DOHH2 (cell line): Measurements from ENCODE around the gene LIMS2.

Experiments used
- H3F3A ChIP-seq: fragments of 200-600 bp; sonication (generic), shearing (Covaris generic); 2 replicates; pipeline ENCODE4 v1.6.0; 2016; ENCODE audit warnings: antibody characterized with exemption, mild to moderate bottlenecking; ENCODE audit not compliant: control insufficient read depth, insufficient read depth
- H3K27ac ChIP-seq: fragments of 200-600 bp; sonication (generic); 2 replicates; pipeline ENCODE4 v1.5.1; 2014; ENCODE audit warnings: low read depth, mild to moderate bottlenecking, low read length, moderate library complexity
- H3K27me3 ChIP-seq: fragments of 200-600 bp; sonication (generic); 2 replicates; pipeline ENCODE4 v1.6.1; 2014; ENCODE audit warnings: mild to moderate bottlenecking, low read length, mixed read lengths; ENCODE audit not compliant: control insufficient read depth
- H3K36me3 ChIP-seq: fragments of 200-600 bp; sonication (generic); 2 replicates; pipeline ENCODE4 v1.6.1; 2014; ENCODE audit warnings: mild to moderate bottlenecking, low read length, moderate library complexity, mixed read lengths; ENCODE audit not compliant: control insufficient read depth
- H3K4me1 ChIP-seq: fragments of 200-600 bp; sonication (generic); 2 replicates; pipeline ENCODE4 v1.6.1; 2014; ENCODE audit warnings: mild to moderate bottlenecking, low read length, mixed read lengths; ENCODE audit not compliant: control insufficient read depth
- H3K4me2 ChIP-seq: fragments of 200-600 bp; sonication (generic); 2 replicates; pipeline ENCODE4 v1.6.0; 2014; ENCODE audit warnings: mild to moderate bottlenecking, low read length, moderate library complexity
- H3K4me3 ChIP-seq: fragments of 200-600 bp; sonication (generic); 2 replicates; pipeline ENCODE4 v1.5.1; 2014; ENCODE audit warnings: mild to moderate bottlenecking, low read length, mixed read lengths
- H3K79me2 ChIP-seq: fragments of 200-600 bp; sonication (generic); 2 replicates; pipeline ENCODE4 v1.6.1; 2014; ENCODE audit warnings: mild to moderate bottlenecking, low read length, mixed read lengths; ENCODE audit not compliant: control insufficient read depth
- H3K9me2 ChIP-seq: fragments of 200-600 bp; sonication (generic); replicated peaks from 2 replicates; pipeline ENCODE4 v1.6.1; 2014; ENCODE audit warnings: mild to moderate bottlenecking, low read length, mixed read lengths; ENCODE audit not compliant: control insufficient read depth
- H3K9me3 ChIP-seq: fragments of 200-600 bp; sonication (generic); 2 replicates; pipeline ENCODE4 v1.6.1; 2014; ENCODE audit warnings: antibody characterized with exemption, low read length, mixed read lengths; ENCODE audit not compliant: control insufficient read depth, insufficient read depth
- H4K20me1 ChIP-seq: fragments of 200-600 bp; sonication (generic); 2 replicates; pipeline ENCODE4 v1.6.0; 2014; ENCODE audit warnings: low read depth, mild to moderate bottlenecking, antibody characterized with exemption, low read length, moderate library complexity; ENCODE audit not compliant: control insufficient read depth, insufficient read depth
- CTCF ChIP-seq: fragments of 200-600 bp; sonication (generic); IDR thresholded peaks from one replicate; pipeline ENCODE4 v1.5.1; 2014; ENCODE audit warnings: antibody characterized with exemption, mild to moderate bottlenecking, low read depth, low read length; ENCODE audit not compliant: poor library complexity, severe bottlenecking
- EZH2phosphoT487 ChIP-seq: fragments of 200-600 bp; sonication (generic); IDR thresholded peaks from 2 replicates; pipeline ENCODE4 v1.6.1; 2017; ENCODE audit warnings: borderline replicate concordance, mild to moderate bottlenecking, antibody characterized with exemption, low read length, moderate library complexity, mixed read lengths

LIMS2 gene

GRCh38 chr2:127658146-127658545 is 17.2 kb downstream of the LIMS2 start:
- Histone ChIP-seq H3K9me3 (no peaks in the 10 kb centered on the region), H3K4me1 (peaks cover 3% of the 10 kb centered on the region; the same call in 1 of the 2 replicates), H3K9me2 (no peaks in the 10 kb centered on the region), H3K36me3 (no peaks in the 10 kb centered on the region), H3F3A (no peaks in the 10 kb centered on the region), H3K79me2 (no peaks in the 10 kb centered on the region), H3K27me3 (no peaks in the 10 kb centered on the region), H3K4me3 (no peak overlapping the region), H4K20me1 (no peaks in the 10 kb centered on the region), H3K27ac (no peak overlapping the region), H3K4me2 (no peak overlapping the region)
- no peak for TF ChIP-seq EZH2phosphoT487

GRCh38 chr2:127657232-127657595 is 18.1 kb downstream of the LIMS2 start:
- no peak overlapping the region for H3K27ac ChIP-seq
- no peak for TF ChIP-seq CTCF
- no peak for TF ChIP-seq EZH2phosphoT487

GRCh38 chr2:127656569-127657231 is 18.6 kb downstream of the LIMS2 start:
- peaks cover 18% of the 10 kb centered on the region for H3K4me1 ChIP-seq

More at GRCh38 chr2:127657232-127657595, 18.1 kb downstream of the LIMS2 start:
- Histone ChIP-seq H3K36me3 (no peaks in the 10 kb centered on the region), H3K4me1 (peaks cover 12% of the 10 kb centered on the region), H3K4me2 (no peak overlapping the region), H3F3A (no peaks in the 10 kb centered on the region; the same call in 1 of the 2 replicates), H4K20me1 (no peaks in the 10 kb centered on the region), H3K79me2 (no peaks in the 10 kb centered on the region), H3K9me3 (no peaks in the 10 kb centered on the region), H3K27me3 (no peaks in the 10 kb centered on the region), H3K4me3 (no peak overlapping the region), H3K9me2 (no peaks in the 10 kb centered on the region)

More at GRCh38 chr2:127656569-127657231, 18.6 kb downstream of the LIMS2 start:
- Histone ChIP-seq H3F3A (no peaks in the 10 kb centered on the region; the same call in 1 of the 2 replicates), H3K27ac (no peak overlapping the region), H3K4me3 (no peak overlapping the region), H3K4me2 (no peak overlapping the region), H3K79me2 (no peaks in the 10 kb centered on the region), H4K20me1 (no peaks in the 10 kb centered on the region), H3K9me2 (no peaks in the 10 kb centered on the region), H3K36me3 (no peaks in the 10 kb centered on the region), H3K9me3 (no peaks in the 10 kb centered on the region), H3K27me3 (no peaks in the 10 kb centered on the region)
- TF ChIP-seq EZH2phosphoT487, result no peak
- TF ChIP-seq CTCF, result no peak
